AG09309 (cell line): ENCODE results near the gene GPC5.

Experiments used
- DNase-seq: peaks from one replicate; pipeline ENCODE4 v3.0.0-alpha.2; 2010; ENCODE audit warnings: low read depth
- H3K4me3 ChIP-seq: 2 replicates; pipeline ENCODE4 v1.5.1; 2011; ENCODE audit warnings: mild to moderate bottlenecking, low read depth, low read length, moderate library complexity; ENCODE audit not compliant: control insufficient read depth
- TF ChIP-seq, protein P1 (sequence below): IDR thresholded peaks from 2 replicates; pipeline ENCODE4 v1.5.1; 2011; ENCODE audit warnings: mild to moderate bottlenecking, low read depth, low read length, inconsistent platforms; ENCODE audit not compliant: insufficient read depth, control insufficient read depth; ENCODE audit errors: missing control alignments

Gene GPC5

DNA sequence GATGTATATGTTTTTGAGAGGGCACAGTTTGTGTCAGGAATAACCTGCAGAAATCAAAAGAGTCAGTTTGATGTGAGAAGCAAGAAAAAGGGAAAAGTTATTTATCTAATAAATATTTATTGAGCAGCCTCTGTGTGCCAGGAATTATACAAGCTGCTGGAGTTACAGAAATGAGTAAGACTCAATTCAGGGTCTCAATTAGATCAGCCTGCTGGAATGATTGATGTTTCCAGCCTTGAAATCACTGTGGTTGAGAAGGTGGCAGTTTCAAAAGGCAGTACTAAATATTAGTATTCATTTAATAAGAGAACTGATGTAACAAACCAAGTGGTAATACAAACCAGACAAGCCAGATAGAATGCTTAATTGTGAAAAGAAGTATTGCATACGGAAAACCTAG lies 1045.8 kb downstream of the GPC5 start:
- no peak overlapping the region for H3K4me3 ChIP-seq
- DNase-seq: no peak
- TF ChIP-seq, protein P1, sequence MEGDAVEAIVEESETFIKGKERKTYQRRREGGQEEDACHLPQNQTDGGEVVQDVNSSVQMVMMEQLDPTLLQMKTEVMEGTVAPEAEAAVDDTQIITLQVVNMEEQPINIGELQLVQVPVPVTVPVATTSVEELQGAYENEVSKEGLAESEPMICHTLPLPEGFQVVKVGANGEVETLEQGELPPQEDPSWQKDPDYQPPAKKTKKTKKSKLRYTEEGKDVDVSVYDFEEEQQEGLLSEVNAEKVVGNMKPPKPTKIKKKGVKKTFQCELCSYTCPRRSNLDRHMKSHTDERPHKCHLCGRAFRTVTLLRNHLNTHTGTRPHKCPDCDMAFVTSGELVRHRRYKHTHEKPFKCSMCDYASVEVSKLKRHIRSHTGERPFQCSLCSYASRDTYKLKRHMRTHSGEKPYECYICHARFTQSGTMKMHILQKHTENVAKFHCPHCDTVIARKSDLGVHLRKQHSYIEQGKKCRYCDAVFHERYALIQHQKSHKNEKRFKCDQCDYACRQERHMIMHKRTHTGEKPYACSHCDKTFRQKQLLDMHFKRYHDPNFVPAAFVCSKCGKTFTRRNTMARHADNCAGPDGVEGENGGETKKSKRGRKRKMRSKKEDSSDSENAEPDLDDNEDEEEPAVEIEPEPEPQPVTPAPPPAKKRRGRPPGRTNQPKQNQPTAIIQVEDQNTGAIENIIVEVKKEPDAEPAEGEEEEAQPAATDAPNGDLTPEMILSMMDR: no peak

DNA sequence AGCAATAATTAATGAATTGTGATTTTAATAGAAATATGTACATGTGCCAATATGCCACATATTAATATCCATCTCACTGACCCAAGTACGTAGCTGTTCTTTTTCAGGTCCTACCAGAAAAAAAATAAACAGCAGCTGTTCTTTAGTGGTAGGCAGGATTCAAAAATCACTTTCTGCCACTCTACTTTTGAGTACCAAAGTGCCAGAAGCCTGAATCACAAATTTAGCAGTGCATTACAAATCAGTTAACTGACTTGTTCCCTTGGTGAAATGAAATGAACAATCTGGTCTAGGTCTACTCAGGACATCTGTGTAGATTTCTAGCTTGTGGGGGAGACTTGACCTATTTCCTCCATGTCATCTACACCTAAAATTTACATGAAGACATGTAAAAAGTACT lies 1052.6 kb downstream of the GPC5 start:
- DNase-seq: no peak
- TF ChIP-seq, protein P1: no peak
- no peak overlapping the region for H3K4me3 ChIP-seq

DNA sequence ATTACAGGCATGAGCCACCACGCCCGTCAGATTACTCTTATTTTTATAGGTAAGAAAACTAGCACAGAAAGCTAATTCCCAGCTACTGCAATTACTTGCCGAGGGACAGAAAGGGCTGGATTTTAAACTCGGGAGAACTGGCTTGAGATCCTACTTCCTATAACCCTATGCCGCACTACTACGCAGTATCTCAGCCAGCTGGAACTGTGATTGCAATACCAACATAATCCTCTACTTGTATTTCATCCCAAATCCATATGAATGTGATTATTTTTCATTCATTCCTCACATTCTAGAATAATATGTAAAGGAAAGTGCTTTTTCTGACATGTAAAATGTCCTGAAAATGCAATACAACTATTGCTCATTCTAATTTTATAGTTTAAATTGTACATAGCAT lies 1054.4 kb downstream of the GPC5 start:
- TF ChIP-seq, protein P1: no peak
- no peak overlapping the region for H3K4me3 ChIP-seq
- no peak for DNase-seq

DNA sequence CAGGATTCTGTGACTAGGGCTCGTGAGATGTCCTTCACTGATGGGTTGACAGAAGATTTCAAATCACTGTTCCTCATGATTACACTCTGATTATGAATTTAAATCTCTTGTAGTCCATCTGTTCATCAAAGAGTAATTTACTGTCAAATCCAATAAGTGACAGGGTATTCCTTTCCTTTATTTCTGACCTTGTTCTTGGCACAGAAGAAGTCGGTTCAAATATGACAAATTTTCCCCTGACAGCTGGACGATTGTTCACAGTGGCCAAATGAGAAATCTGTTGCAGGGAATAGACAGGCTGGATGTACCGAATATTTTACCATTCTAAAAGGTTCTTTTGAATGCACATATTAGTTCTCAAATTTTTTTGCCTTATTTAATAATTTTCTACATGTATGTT lies 1060.9 kb downstream of the GPC5 start:
- no peak for DNase-seq
- no peak overlapping the region for H3K4me3 ChIP-seq
- TF ChIP-seq, protein P1: no peak

DNA sequence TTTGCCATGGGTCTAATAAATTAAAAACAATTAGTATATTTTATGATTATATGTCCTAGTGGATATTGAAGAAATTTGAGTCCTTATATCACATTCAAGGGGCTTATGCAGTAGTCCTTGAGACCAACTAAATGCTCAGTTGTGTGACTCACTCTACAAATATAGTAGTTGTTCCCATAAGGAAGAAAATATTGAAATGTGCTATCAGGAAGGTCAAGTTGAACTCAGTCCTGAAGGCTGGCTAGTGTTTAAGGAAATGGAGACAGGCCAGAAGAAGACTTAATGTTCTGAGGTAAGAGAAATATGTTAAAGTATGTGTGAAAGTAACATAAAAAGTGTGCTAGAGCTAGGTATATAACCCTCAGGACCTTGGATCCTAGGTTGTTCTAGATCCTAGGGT lies 1062.1 kb downstream of the GPC5 start:
- no peak overlapping the region for H3K4me3 ChIP-seq
- TF ChIP-seq, protein P1: no peak
- no peak for DNase-seq

DNA sequence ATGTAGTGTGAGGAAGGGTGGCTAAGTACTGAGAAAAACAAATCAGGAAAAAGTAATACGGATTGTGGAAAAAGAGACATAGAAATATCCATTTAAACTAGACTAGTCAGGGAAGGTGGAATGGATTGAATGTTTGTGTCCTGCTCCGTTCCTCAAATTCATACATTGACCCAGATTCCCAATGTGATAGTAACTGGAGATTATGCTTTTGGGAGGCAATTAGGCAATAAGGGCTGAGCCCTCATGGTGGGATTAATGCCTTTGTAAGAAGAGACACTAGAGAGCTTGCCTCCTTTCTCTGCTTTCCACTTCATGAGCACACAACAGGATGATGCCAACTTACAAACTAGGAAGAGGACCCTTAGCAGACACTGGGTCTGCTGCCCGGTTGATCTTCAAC lies 1063.0 kb downstream of the GPC5 start:
- H3K4me3 ChIP-seq: no peak overlapping the region
- TF ChIP-seq, protein P1: no peak
- no peak for DNase-seq

DNA sequence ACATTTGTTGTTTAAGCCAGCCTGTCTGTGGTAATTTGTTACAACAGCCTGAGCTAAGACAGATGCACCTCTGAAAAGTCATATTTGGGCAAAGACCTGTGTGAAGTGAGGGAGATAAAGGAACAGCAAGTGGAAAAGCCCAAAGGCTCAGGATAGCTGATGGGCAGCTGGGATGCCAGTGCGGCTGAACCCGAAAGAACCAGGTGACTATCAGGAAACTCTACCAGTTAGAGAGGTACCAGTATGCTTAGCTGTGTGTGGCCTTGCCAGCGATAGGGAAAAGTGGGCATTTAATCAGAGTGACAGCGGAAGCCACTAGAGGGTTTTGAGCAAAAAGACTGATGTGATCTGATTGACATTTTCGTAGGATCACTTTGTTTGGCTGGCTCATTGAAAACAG lies 1063.4 kb downstream of the GPC5 start:
- TF ChIP-seq, protein P1: no peak
- H3K4me3 ChIP-seq: no peak overlapping the region
- no peak for DNase-seq
